Activated CD4-positive, alpha-beta T cell treated with anti-CD3 and anti-CD28 coated beads, Interleukin-2, Interleukin-4, amounts not matched to agents 100 ng/mL and 50 ng/mL, durations not matched to agents 16 hours and 8 hours (primary cell): ENCODE results near the gene PIK3R3.
"Not testable (repeated sequence)": the region's sequence is repeated elsewhere in the genome, so short reads cannot be mapped to it uniquely, and the experiment has no call there.

ENCODE experiments used
- DNase-seq: peaks from one replicate; pipeline ENCODE4 v3.0.0-alpha.2; 2020; ENCODE audit warnings: low spot score

Gene PIK3R3

DNA sequence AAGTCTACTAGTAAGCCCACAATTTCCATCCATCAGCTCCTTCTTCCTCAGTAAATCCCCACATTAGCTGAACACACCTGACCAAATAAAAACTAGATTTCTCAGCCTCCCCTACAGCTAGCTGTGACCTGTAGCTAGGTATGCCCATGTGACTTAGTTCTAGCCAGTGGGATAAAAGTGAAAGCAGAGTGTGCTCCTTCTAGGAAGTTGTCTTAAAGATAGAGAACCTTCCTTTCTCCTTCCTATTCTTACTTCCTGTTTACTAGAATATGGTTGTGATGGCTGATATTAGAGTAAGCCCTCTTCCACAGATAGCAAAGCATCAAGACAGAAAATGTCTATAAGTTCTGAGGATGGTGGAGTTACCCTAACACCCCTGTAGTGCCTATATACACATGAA lies 67.0 kb downstream of the PIK3R3 start:
- peak; percentile 2 for DNase-seq

DNA sequence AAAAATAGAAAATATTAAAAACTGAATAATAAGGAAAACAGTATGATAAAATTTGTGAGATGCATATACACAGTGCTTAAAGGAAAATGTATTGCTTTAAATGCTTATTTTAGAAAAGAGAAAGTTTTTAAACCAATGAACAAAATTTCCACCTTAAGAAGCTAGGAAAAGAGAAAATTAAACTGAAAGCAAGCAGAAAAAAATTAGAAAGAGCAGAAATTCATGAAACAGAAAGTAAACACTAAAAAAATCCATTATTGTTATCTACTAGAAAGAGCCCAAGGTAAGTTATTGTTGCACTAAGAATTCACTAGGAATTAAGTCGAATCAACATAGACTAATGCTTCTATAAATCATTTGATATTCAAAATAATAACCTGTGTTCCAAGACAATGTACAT lies 67.7 kb downstream of the PIK3R3 start:
- no peak for DNase-seq

DNA sequence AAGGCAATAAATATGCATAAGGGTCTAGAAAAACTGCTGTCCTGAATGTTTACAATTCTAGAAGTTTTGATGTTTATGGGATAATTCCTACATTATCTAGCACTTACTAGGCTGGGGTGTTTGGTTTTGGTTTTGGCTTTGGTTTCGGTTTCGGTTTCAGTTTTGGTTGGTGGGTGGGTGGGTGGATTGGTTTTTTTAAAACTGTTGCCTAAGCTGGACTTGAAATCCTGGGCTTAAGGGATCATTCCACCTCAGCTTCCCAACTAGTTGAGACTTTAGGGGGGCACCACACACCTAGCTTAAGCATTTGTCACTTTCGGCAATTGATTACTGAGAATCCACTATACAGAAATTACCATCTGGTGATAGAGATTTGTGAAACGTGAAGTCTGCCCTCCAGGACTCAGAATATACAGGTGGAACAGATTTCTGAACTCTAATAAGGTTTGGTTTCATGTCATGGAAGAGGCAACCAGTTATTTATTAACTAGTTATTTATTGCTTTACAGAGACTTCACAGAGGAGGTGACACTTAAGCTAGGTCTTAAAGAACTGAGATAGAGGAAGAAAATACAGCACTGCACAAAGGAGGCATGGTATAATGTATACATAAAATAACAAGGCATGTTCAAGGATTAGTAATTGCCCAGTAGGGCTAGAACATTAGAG lies 69.6 kb downstream of the PIK3R3 start:
- DNase-seq = peak; percentile 56

DNA sequence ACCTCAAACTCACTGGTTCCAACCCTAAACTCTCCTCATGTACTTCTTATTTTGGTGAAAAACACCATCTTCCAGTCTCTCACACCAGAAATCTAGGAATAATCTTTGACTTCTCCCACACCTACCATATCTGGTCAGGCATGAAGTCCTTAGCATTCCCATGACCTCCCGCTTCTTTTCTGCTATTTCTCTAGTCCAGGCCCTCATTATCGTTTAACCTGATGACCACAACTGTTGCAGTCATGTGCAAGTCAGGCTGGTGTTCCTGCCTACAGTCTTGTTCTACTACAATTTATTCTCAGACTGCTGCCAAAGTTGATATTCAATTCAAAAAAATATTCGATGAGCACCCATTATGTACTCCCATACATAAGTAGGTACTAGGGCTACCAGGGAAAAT lies 71.3 kb downstream of the PIK3R3 start:
- no peak for DNase-seq

DNA sequence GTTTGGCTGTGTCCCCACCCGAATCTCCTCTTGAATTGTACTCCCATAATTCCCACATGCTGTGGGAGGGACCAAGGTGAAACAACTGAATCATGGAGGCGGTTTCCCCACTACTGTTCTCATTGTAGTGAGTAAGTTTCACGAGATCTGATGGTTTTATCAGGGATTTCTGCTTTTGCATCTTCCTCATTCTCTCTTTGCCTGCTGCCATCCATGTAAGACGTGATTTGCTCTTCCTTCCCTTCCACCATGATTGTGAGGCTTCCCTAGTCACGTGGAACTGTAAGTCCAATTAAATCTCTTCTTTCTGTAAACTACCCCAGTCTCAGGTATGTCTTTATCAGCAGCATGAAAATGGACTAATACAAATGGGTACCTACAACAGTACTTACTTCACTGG lies 73.5 kb downstream of the PIK3R3 start:
- no peak for DNase-seq

DNA sequence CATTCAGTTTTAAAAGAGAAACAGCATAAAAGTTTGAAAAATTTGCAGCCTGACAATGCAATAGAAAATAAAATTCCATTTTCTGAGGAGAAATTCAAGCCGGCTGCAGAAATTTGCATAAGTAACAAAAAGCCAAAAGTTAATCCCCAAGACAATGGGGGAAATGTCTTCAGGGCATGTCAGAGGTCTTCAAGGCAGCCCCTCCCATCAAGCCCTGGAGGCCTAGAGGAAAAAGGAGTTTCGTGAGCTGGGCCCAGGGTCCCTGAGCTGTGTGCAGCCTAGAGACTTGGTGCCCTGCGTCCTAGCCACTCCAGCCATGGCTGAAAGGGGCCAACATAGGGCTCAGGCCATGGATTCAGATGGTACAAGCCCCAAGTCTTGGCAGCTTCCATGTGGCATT lies 74.6 kb downstream of the PIK3R3 start:
- DNase-seq = no peak

DNA sequence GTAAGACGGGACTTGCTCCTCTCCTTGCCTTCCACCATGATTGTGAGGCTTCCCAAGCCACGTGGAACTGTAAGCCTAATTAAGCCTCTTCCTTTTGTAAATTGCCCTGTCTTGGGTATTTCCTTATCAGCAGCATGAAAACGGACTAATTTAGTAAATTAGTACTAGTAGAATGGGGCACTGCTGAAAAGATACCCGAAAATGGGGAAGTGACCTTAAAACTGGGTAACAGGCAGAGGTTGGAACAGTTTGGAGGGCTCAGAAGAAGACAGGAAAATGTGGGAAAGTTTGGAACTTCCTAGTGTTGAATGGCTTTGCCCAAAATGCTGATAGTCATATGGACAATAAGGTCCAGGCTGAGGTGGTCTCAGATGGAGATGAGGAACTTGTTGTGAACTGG lies 75.2 kb downstream of the PIK3R3 start:
- not testable (repeated sequence) for DNase-seq

DNA sequence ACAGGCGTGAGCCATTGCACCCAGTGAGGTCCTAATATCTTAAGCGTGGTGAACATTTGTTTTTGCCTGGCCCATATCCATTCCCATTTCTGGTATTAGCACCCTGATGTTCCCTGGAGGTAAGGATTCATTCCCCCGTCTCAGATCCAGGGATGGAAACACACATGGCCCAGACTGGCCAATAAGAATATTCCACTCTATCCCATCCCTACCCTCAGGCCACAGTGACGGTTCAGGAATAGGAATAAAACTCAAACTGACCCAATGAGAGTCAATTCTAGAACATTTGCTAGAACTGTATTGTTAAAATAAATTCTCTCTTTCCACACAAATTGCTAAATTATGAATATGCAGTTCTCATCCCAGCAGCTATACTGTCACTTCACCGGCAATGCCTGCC lies 76.1 kb downstream of the PIK3R3 start:
- no peak for DNase-seq

DNA sequence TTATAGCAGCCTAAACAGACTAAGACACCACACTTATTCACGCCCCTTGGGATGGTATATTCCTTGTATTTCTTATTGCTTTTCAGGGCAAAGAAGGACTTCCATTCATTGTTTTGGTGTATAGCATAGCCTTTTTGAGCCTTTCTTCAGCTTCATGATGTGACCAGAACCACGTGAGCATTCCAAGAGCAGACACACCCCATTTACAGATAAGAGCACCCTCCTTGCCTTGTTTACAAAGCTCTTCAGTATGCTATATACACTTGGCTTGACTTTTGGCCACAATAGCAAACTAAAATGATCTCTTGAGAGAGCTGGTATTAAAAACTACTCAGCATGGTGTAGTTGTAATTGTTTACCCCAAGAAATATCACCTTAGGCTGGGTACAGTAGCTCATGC lies 78.7 kb downstream of the PIK3R3 start:
- DNase-seq = no peak

DNA sequence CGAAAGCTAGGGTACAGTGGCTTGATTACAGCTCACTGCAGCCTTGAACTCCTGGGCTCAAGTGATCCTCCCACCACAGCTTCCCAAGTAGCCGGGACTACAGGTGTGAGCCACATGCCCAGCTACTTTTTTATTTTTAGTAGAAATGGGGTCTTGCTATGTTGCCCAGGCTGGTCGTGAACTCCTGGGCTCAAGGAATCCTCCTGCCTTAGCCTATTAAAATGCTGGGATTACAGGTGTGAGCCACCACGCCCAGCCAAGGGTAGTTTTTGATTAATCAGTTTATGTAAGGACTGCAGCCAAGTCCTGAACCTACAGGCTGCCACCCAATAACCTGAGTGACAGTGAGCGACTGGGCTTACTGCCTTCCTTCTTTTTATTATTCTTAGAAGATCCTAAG lies 88.3 kb downstream of the PIK3R3 start:
- no peak for DNase-seq

DNA sequence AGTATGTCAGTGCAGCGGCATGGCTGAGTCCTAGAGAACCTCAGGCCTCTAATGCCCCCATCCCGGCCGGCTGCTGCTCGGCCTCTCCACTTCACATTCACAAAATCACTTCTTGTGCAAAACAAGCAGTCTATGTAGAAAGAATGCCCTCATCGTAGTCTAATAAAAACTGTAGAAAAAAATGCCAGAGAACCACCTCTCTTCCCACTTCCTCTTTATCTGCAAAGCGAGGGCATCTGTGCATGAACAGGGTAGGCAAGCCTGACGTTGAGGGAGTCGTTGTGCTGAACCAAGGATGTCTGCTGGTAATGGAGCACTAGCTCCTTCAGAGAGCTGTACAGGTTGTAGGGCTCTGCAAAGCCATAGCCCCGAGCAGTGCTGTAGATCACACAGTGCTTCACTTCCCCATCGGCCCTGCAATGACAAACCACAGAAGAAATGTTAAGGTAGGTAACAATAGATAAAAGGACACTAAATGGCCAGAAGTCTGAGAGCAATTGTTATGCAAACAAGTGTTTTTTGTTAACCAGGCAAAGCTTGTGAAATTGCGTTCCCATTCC lies 88.9 kb downstream of the PIK3R3 start:
- DNase-seq = no peak

DNA sequence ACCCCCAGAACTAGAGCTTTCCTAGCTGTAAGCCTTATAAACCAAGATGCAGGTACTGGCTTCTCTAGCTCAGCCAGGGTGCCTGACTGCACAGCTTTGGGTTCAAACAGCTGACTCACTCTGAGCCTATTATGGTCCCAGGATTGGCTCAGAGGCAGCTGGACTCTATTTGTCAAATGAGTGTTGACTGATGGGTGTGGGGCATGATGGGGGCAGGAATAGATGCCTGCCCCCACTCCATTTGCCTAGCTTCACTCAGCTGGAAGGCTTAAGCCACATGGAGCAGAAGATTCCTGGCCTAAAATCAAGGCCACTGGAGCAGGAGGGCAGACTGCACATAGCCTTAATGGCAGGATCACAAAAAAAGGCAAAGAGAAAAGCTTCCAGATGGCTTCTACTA lies 90.5 kb downstream of the PIK3R3 start:
- no peak for DNase-seq

DNA sequence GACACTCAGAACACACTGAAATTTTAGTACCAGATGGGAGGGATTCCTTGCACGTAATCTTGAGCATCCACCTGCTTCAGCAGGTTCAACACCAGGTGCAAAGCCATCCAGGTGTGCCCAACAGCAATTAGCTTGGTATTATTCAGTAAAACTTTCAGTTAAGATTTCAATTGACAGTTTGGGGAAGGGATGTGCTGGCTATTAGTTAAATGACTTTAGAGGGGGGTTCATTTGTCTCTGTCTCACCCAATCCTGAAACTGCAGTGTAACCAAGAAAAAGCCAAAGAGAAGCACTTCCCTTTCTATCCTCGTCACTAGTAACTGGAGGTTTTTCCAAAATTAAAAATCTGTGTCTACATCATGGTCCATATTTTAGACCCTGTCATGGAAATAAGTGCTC lies 90.9 kb downstream of the PIK3R3 start:
- DNase-seq = no peak

DNA sequence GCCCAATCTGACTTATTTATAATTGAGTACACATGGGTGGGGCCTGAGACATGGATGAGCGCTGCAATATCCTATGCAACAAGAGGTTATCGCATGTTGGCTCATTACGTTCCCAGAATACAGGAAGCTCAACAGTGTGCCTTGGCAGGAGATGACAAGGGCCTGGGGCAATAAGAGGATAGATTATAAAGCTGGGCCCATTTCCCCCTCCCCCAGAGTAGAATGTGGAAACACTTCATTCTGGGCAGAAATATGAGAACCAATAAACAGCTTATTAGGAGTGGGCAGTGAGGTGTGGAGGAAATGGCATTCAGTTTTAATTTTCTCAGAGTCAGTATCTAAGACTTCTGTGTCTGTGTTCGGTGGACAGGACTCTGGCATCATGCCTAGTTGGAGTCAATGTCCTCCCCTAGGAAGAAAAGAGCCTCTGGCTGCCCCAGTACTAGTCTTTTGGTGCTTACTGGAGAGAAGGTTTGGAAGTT lies 92.8 kb downstream of the PIK3R3 start:
- DNase-seq = no peak

DNA sequence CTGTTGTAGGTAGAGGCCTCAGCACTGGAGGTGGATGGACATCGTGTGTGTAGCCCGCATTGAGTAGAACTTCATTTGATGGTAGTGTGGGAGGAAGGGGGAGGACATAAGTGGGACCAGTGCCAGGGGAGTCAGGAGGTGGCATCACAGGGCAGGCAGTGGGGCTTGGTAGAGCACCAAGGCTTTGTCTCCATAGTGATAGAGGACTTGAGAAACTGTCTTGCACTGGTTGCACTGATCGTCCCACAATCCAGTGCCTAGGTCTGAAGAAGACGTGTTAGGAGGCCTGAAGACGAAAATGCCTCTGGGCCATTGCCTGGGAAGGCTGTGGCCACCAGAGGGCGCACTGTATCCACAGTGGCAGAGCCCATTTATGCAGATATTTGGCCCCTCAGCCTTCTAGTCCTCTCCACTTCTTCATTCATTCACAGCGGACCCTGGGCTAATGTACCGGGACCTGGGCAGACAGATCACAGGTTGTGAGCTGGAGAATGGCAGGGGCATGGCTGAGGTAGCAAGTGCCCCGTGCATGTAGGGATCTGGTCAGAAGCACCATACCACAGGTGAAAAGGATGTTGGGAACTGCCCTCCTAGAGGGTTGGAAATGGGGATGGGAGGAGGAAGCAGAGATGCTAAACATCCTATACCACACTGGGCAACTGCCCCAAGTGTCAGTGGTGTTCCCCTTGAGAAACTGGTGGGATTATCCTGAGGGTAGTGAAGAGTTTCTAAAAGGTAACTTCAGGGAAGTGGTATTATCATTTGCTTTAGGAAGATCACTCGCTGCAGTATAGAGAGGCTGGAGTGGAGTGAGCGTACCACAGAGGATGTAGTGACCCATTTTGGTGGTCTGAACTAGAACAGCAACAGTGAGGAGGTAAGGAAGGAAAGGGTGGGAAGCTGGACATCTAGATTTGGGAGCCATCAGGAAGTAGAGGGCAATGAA lies 95.3 kb downstream of the PIK3R3 start:
- peak; percentile 79 for DNase-seq

DNA sequence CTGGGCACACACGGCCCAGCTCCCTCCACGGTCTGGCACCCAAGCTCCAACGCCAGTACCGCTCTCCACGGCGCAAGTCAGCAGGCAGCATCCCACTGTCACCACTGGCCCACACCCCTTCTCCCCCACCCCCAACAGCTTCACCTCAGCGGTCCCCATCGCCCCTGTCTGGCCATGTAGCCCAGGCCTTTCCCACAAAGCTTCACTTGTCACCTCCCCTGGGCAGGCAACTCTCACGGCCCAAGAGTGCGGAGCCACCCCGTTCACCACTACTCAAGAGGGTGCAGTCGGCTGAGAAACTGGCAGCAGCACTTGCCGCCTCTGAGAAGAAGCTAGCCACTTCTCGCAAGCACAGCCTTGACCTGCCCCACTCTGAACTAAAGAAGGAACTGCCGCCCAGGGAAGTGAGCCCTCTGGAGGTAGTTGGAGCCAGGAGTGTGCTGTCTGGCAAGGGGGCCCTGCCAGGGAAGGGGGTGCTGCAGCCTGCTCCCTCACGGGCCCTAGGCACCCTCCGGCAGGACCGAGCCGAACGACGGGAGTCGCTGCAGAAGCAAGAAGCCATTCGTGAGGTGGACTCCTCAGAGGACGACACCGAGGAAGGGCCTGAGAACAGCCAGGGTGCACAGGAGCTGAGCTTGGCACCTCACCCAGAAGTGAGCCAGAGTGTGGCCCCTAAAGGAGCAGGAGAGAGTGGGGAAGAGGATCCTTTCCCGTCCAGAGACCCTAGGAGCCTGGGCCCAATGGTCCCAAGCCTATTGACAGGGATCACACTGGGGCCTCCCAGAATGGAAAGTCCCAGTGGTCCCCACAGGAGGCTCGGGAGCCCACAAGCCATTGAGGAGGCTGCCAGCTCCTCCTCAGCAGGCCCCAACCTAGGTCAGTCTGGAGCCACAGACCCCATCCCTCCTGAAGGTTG lies 97.6 kb downstream of the PIK3R3 start:
- no peak for DNase-seq

DNA sequence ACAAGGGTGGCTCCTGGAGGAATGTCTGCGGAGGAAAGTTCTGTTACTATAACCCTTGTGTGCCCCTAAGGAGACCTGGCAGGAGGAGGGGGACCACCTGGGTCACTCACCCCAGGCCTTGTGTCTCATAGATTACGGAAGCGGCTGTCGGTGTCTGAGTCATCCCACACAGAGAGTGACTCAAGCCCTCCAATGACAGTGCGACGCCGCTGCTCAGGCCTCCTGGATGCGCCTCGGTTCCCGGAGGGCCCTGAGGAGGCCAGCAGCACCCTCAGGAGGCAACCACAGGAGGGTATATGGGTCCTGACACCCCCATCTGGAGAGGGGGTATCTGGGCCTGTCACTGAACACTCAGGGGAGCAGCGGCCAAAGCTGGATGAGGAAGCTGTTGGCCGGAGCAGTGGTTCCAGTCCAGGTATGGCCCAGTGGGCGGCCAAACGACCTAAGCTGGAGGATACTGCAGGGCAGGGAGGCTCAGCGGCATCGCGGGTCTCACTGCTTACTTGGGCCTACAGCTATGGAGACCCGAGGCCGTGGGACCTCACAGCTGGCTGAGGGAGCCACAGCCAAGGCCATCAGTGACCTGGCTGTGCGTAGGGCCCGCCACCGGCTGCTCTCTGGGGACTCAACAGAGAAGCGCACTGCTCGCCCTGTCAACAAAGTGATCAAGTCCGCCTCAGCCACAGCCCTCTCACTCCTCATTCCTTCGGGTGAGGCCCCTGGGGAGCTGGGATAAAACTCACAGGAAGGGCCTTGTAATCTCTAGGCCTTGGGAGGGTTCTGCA lies 101.4 kb downstream of the PIK3R3 start:
- DNase-seq = no peak

DNA sequence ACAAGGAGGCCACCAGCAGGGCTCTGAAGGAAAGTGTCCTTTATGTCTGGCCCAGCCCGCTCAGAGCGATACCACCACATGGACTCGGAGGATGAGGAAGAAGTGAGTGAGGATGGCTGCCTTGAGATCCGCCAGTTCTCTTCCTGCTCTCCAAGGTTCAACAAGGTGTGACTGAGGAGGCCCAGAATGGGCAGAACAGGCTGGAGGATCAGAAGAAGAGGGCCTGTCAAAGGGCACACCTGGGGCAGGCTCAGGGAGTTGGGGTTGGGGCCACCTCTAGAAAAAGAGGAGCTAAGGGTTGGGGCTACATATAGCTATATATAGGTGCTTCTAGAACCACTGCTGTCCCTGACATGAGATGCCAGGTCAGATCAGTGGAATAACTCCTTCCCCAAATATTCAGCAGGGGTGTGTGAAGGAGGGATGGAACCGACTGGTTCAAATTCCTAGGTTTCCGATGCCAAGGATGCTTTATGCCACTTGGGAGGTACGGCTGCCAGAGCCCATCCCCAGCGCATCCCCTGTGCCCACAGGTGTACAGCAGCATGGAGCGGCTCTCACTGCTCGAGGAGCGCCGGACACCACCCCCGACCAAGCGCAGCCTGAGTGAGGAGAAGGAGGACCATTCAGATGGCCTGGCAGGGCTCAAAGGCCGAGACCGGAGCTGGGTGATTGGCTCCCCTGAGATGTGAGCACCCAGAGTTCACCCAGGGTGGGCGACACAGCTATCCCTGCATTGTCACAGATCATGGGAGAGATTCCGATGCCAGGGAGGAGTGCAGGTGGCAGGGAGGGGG lies 102.2 kb downstream of the PIK3R3 start:
- no peak for DNase-seq

DNA sequence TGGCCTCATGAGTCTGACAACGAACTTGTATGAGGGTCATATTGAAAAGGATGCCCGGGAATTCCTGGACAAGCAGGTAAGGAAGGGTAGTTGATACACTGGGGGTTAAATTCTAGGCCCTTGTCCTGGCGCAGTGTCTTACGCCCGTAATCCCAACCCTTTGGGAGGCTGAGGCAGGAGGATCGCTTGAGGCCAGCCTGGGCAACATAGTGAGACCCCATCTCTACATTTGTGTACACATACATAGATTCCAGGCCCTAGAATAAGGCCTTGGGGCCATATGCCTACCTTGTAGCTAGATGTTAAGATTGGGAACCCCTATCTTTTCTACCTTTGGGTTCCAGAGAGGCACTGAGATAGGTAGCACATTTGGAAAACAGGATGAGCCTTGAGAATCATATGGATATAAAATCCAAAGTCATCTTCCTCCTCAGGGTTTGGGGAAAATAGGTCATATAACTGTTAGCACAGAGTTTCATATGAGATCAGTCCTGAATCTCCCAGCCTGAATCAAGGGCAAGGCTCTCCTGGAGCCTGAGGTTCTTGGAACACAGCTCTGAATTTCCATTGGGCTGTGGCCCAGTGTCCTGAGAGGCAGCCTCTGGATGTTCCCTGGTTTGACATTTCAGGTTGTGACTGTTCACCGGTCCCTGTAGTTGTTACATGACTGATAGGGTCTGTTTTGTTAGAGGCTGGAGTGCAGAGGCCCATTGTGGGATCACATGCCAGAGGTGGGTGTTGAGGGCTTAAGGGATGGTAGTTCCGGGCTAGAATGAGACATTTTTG lies 104.4 kb downstream of the PIK3R3 start:
- no peak for DNase-seq

DNA sequence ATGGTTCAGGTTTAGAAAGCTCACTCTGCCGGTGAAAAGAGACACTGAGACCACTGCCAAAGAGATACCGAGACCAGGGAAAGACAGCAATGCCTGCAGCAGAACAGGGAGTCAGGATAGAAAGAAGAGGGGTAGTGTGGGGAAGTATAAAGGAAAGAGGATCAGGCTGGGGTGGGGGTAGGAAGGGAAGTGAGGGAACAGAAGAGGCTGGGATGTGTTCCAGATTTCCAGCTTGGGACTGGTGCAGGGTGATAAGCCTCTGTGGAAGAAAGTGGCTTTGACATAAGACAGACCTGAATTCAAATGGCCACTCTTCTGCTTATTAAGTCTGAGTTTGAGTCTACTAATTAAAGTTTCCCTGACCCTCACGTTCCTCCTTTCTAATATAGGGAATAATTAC lies 105.9 kb downstream of the PIK3R3 start:
- no peak for DNase-seq
